PC-9 (cell line): ENCODE data around the gene CXCL12. TPM values are rescaled to one million over a fixed set of nuclear protein-coding genes. Genes with fewer than 3 reads are reported as not detected.

ENCODE experiments used
- BruUV-seq: library from RNA; stranded (reverse); fragments of 400-500 nt; replicated peaks from 2 replicates; lab custom pipeline; 2021; lab: Mats Ljungman, UMichigan
- CTCF ChIA-PET: fragments of 300-600 bp; sonication (Branson Sonifier 250); formaldehyde crosslinking; loops from one replicate; lab custom pipeline; 2022; ENCODE audit warnings: antibody characterized with exemption; lab: Charles Lee
- POLR2A ChIA-PET: fragments of 300-600 bp; sonication (Branson Sonifier 250); formaldehyde crosslinking; loops from one replicate; lab custom pipeline; 2022; ENCODE audit warnings: antibody characterized with exemption; ENCODE audit not compliant: unreplicated experiment; lab: Charles Lee
- DNase-seq, 2 experiments: peaks; one replicate each; pipeline versions ENCODE4 v3.0.0 to v3.0.0-alpha.2; 2015 to 2022; ENCODE audit warnings: mixed read lengths in 1 of 2
- H2AFZ ChIP-seq: fragments of 200-600 bp; sonication (generic); 2 replicates; pipeline ENCODE4 v1.8.1; 2017; ENCODE audit warnings: antibody characterized with exemption
- H3F3A ChIP-seq: fragments of 200-600 bp; sonication (generic); 2 replicates; pipeline ENCODE4 v1.8.1; 2017; ENCODE audit warnings: antibody characterized with exemption, mild to moderate bottlenecking, low read depth; ENCODE audit not compliant: insufficient read depth
- H3K27ac ChIP-seq: fragments of 200-600 bp; sonication (generic); 2 replicates; pipeline ENCODE4 v1.6.1; 2016; ENCODE audit warnings: mixed run types
- H3K27me3 ChIP-seq: fragments of 200-600 bp; sonication (generic); 2 replicates; pipeline ENCODE4 v1.6.1; 2016; ENCODE audit warnings: low read depth, mixed run types; ENCODE audit not compliant: insufficient read depth
- H3K36me3 ChIP-seq: fragments of 200-600 bp; sonication (generic); 2 replicates; pipeline ENCODE4 v1.6.1; 2016; ENCODE audit warnings: low read depth, mixed run types
- H3K4me1 ChIP-seq: fragments of 200-600 bp; sonication (generic); replicated peaks from 2 replicates; pipeline ENCODE4 v1.6.1; 2016; ENCODE audit warnings: mixed run types; ENCODE audit not compliant: insufficient read depth
- H3K4me2 ChIP-seq: fragments of 200-600 bp; sonication (generic); 2 replicates; pipeline ENCODE4 v1.6.1; 2017; ENCODE audit warnings: mixed run types
- H3K4me3 ChIP-seq: fragments of 200-600 bp; sonication (generic); 2 replicates; pipeline ENCODE4 v1.6.1; 2016; ENCODE audit warnings: mixed run types
- H3K79me2 ChIP-seq: fragments of 200-600 bp; sonication (generic); 2 replicates; pipeline ENCODE4 v1.6.1; 2017; ENCODE audit warnings: low read depth, mixed run types
- H3K9me2 ChIP-seq: fragments of 200-600 bp; sonication (generic); 2 replicates; pipeline ENCODE4 v1.8.1; 2017; ENCODE audit warnings: mild to moderate bottlenecking; ENCODE audit not compliant: insufficient read depth
- H3K9me3 ChIP-seq: fragments of 200-600 bp; sonication (generic); 2 replicates; pipeline ENCODE4 v1.8.1; 2016; ENCODE audit warnings: low read depth; ENCODE audit not compliant: insufficient read depth
- H4K20me1 ChIP-seq: fragments of 200-600 bp; sonication (generic); 2 replicates; pipeline ENCODE4 v1.8.1; 2017; ENCODE audit not compliant: insufficient read depth
- EZH2 ChIP-seq: fragments of 200-600 bp; sonication (generic); IDR thresholded peaks from 2 replicates; pipeline ENCODE4 v1.8.0; 2017; ENCODE audit warnings: antibody characterized with exemption, low read depth
- intact Hi-C: fragments of 100-400 bp; cut with micrococcal nuclease; formaldehyde crosslinking; loops from one replicate; pipeline ENCODE4 v1.10.0; 2022; ENCODE audit not compliant: unreplicated experiment
- total RNA-seq: library from RNA; stranded (reverse); gene quantifications from 2 replicates; pipeline ENCODE4 v1.2.3, GENCODE V29; 2021
- TF ChIP-seq, protein P1 (sequence below): fragments of 200-600 bp; sonication (generic); conservative IDR thresholded peaks from 2 replicates; pipeline ENCODE4 v1.6.1; 2017; ENCODE audit warnings: mixed run types, antibody characterized with exemption, mild to moderate bottlenecking, moderate library complexity

Gene CXCL12
- total RNA-seq, 1 experiment from 2014 or later = not detected

DNA sequence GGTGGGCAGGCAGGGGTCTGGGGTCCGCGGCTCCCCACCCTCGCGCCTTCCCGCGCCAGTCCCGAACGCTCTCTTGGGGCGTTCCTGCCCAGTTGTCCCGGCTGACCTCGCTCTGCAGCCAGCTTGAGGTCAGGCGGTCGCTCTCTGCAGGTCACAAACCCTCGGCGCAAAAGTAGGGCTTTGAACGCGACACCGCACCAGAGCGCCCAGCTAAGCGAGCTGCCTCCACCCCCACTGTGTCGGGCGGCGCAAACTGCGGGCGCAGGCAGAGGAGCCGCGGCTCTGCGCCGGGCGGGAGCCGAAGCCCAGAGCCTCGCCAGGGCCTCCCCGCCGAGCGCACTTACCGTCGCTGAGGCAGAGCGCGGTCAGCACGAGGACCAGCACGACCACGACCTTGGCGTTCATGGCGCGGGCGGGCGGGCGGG lies 284 bp downstream of the CXCL12 start:
- Histone ChIP-seq H3K4me1 (no peaks in the 10 kb centered on the region), H2AFZ (no peak overlapping the region), H3K27ac (no peak overlapping the region), H3F3A (no peaks in the 10 kb centered on the region), H3K27me3 (peaks cover 20% of the 10 kb centered on the region; the same call in 1 of the 2 replicates), H3K9me3 (no peaks in the 10 kb centered on the region), H4K20me1 (no peaks in the 10 kb centered on the region), H3K4me3 (no peak overlapping the region), H3K36me3 (no peaks in the 10 kb centered on the region), H3K4me2 (no peak overlapping the region), H3K79me2 (no peaks in the 10 kb centered on the region), H3K9me2 (no peaks in the 10 kb centered on the region)
- intact Hi-C loops = loop anchor here (10.0 kb wide), 1 partner anchor 480 kb away; no protein-coding TSS in a partner anchor
- ChIA-PET POLR2A (no interaction called here), CTCF (no interaction called here)
- BruUV-seq = no TSS peak
- no peak for TF ChIP-seq EZH2
- TF ChIP-seq, protein P1, sequence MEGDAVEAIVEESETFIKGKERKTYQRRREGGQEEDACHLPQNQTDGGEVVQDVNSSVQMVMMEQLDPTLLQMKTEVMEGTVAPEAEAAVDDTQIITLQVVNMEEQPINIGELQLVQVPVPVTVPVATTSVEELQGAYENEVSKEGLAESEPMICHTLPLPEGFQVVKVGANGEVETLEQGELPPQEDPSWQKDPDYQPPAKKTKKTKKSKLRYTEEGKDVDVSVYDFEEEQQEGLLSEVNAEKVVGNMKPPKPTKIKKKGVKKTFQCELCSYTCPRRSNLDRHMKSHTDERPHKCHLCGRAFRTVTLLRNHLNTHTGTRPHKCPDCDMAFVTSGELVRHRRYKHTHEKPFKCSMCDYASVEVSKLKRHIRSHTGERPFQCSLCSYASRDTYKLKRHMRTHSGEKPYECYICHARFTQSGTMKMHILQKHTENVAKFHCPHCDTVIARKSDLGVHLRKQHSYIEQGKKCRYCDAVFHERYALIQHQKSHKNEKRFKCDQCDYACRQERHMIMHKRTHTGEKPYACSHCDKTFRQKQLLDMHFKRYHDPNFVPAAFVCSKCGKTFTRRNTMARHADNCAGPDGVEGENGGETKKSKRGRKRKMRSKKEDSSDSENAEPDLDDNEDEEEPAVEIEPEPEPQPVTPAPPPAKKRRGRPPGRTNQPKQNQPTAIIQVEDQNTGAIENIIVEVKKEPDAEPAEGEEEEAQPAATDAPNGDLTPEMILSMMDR = no peak
- DNase-seq = no peak

DNA sequence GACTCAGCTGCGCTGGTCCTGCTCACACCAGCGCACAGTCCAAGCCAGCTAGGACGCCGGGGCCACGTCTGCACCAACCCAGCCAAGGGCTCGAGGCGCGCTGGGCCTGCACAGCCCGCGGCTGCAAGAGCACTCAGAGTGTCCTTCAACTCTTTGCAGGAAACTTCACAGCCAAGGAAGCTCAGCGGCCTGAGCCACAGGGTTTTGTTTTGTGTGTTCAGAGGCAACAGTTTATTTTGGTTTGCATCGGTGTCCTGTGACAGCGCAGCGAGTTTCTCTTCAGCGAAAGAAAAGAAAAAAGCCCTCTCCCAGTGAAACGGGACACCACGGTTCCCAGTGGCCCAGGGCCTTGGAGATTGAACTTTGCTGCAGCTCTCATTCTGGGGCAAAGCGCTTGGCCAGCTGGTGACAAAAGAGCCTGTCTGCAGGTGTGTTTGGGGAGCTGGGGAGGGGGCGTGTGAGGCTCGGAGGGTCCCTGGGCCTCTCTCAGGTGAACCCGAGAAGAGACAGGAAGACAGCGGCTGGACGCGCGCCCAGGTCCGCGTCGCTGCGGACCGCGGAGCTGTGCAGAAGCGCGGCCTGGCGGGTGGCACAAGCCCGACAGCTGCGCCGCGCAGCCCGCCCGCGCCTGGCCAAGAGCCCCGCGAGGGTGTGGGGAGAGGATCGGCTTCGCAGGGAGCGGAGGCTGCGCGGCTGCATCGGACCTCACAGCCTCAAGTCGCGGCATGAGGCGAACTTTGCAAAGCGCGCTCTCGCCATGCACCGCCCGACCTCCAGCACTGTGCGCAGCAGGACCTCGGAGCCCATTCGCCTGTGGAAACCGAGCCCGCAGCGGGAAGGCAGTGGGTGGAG lies 922 bp downstream of the CXCL12 start:
- Histone ChIP-seq H3K79me2 (no peaks in the 10 kb centered on the region), H4K20me1 (no peaks in the 10 kb centered on the region), H3K9me2 (no peaks in the 10 kb centered on the region), H2AFZ (no peak overlapping the region), H3K27ac (no peak overlapping the region), H3K4me3 (no peak overlapping the region), H3K4me2 (no peak overlapping the region), H3K4me1 (no peaks in the 10 kb centered on the region), H3K36me3 (no peaks in the 10 kb centered on the region), H3K9me3 (no peaks in the 10 kb centered on the region), H3K27me3 (peaks cover 26% of the 10 kb centered on the region), H3F3A (no peaks in the 10 kb centered on the region)
- no peak for TF ChIP-seq EZH2
- TF ChIP-seq, protein P1 = no peak
- CTCF ChIA-PET = no interaction called here
- POLR2A ChIA-PET = no interaction called here
- no peak for DNase-seq
- no TSS peak for BruUV-seq
- intact Hi-C loops = loop anchor here (10.0 kb wide), 1 partner anchor 481 kb away; no protein-coding TSS in a partner anchor

DNA sequence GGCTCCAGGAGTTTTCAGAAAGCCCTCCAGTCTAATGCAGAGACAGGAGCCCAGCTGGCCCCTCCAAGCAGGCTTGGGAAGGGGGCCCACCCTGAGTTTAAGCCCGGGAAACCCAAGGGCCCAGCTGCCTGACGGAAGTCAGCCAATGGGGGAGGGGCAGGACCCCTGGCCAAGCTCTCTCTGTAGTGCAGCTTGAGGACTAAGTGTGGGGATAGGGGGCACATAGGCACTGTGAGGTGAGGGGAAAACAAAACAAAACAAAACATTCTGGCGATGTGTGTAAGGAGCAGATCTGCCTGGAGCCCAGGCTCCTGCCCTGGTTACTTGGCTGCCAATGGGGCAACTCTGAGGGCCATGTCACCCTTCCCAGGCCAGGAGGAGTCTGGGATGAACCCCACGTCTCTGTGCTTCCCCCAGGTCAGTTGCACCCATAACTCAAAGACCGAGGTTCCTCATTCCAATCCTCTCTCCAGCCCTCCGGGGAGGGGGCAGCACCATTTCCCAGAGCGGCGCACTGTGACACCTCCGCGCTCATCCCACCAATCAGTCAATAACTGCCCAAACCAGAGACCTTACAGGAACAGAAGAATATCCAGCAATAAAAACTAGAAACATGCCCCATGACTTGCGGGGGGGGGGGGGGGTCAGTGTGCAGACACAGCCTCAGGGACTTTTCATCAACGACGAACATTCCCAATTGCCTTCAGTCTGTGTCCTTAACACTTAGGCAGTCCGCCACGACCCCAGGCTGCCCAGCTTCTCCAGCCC lies 1.7 kb downstream of the CXCL12 start:
- Histone ChIP-seq H4K20me1 (no peaks in the 10 kb centered on the region), H3K79me2 (no peaks in the 10 kb centered on the region), H3K27ac (no peak overlapping the region), H3K36me3 (no peaks in the 10 kb centered on the region), H3K27me3 (peaks cover 34% of the 10 kb centered on the region), H3K4me1 (no peaks in the 10 kb centered on the region), H3K4me3 (no peak overlapping the region), H3K9me2 (no peaks in the 10 kb centered on the region), H3K9me3 (no peaks in the 10 kb centered on the region), H3F3A (no peaks in the 10 kb centered on the region), H2AFZ (no peak overlapping the region), H3K4me2 (no peak overlapping the region)
- BruUV-seq = no TSS peak
- TF ChIP-seq, protein P1 = no peak
- no peak for TF ChIP-seq EZH2
- intact Hi-C loops = loop anchor here (10.0 kb wide), 1 partner anchor 482 kb away; no protein-coding TSS in a partner anchor
- CTCF ChIA-PET = no interaction called here
- POLR2A ChIA-PET = no interaction called here
- DNase-seq = no peak
